ENCODE results near the gene CLK3. TPM values are rescaled to one million over a fixed set of nuclear protein-coding genes. Genes with fewer than 3 reads are reported as not detected.

CLK3 gene
- total RNA-seq, 1 donor from 2014 or later: 82.2 TPM

Other genes starting within 250 kb of the CLK3 start
- gene CYP11A1, start 248.2 kb upstream of the CLK3 start, total RNA-seq: 2.4 TPM
- gene SEMA7A, start 181.9 kb upstream of the CLK3 start, total RNA-seq: 2.2 TPM
- 26.7 TPM for gene UBL7, start 154.7 kb upstream of the CLK3 start, total RNA-seq
- gene ARID3B, start 74.6 kb upstream of the CLK3 start, total RNA-seq: 5.6 TPM
- gene EDC3, start 80.2 kb downstream of the CLK3 start, total RNA-seq: 40.4 TPM
- not detected for gene CYP1A1, start 109.7 kb downstream of the CLK3 start, total RNA-seq
- gene CYP1A2, start 133.0 kb downstream of the CLK3 start, total RNA-seq: not detected
- 61.6 TPM for gene CSK, start 166.2 kb downstream of the CLK3 start, total RNA-seq
- gene LMAN1L, start 197.0 kb downstream of the CLK3 start, total RNA-seq: not detected
- gene CPLX3, start 210.8 kb downstream of the CLK3 start, total RNA-seq: not detected
- gene ULK3, start 227.3 kb downstream of the CLK3 start, total RNA-seq: 54.8 TPM